Adrenal gland (tissue), 12 donors: ENCODE results near the gene SUV39H2. TPM values are rescaled to one million over a fixed set of nuclear protein-coding genes. Genes with fewer than 3 reads are reported as not detected.

Experiments
- DNase-seq, 7 donors: peaks; one replicate each; pipeline ENCODE4 v3.0.0-alpha.2; 2019 to 2020
- H3K27ac ChIP-seq, 5 donors: fragments of 200-600 bp; sonication (generic) in 4 of 5; 1 replicate in 3 of 5; 2 replicates in 2 of 5; pipeline versions ENCODE4 v1.5.1 to v1.8.0; 2016 to 2020; ENCODE audit warnings: mild to moderate bottlenecking in 1 of 5
- H3K27me3 ChIP-seq: fragments of 200-600 bp; 2 replicates; pipeline ENCODE4 v1.8.0; 2021
- H3K36me3 ChIP-seq, 2 donors: fragments of 200-600 bp; replicated peaks in 1 of 2; 1 replicate in 1 of 2; 2 replicates in 1 of 2; pipeline versions ENCODE4 v1.5.1 to v1.8.0; 2018 to 2022
- H3K4me1 ChIP-seq, 2 donors: fragments of 200-600 bp; replicated peaks in 1 of 2; 1 replicate in 1 of 2; 2 replicates in 1 of 2; pipeline versions ENCODE4 v1.5.1 to v1.8.0; 2018 to 2021
- H3K4me3 ChIP-seq, 4 donors: fragments of 200-600 bp; sonication (generic) in 3 of 4; one replicate each; pipeline ENCODE4 v1.5.1; 2016 to 2018
- H3K9me3 ChIP-seq, 3 donors: fragments of 200-600 bp; sonication (generic) in 1 of 3; replicated peaks in 1 of 3; 1 replicate in 2 of 3; 2 replicates in 1 of 3; pipeline versions ENCODE4 v1.5.1 to v1.8.0; 2016 to 2021
- POLR2A ChIP-seq, 2 donors: fragments of 450-650 bp; IDR thresholded peaks; one replicate each; pipeline ENCODE4 v1.6.1; 2017; ENCODE audit warnings: antibody characterized with exemption in 2 of 2, mild to moderate bottlenecking in 2 of 2, moderate library complexity in 1 of 2
- WGBS, 4 donors: extraction: QIAGEN DNeasy Blood & Tissue Kit in 2 of 4; methylation state at CpG; one replicate each; pipeline versions ENCODE4 v1.1.5 to v1.1.7; 2013 to 2017; 5-methylcytosine and 5-hydroxymethylcytosine counted together
- intact Hi-C, 2 donors: fragments of 100-400 bp; cut with DNase I; formaldehyde crosslinking; loops; one replicate each; pipeline versions ENCODE4 v1.14.1 to v1.15.0; 2022 to 2023
- polyA plus RNA-seq, 3 donors: library from polyadenylated mRNA; stranded (reverse); fragments of 200-250 nt in 2 of 3; fragments of 350-450 nt in 1 of 3; fragmentation: Illumina TruSeq in 1 of 3; extraction: RNeasy Lipid Tissue Mini Kit (QIAGEN cat#74804) in 1 of 3; gene quantifications; one replicate each; pipeline ENCODE4 v1.2.3, GENCODE V29; 2013 to 2014
- total RNA-seq, 9 donors: library from RNA; depleted of rRNA in 4 of 9; stranded (reverse); fragments of >200 nt in 4 of 9; fragments of 120-200 nt in 1 of 9; fragmentation: NEBNext Ultra II Directional in 1 of 9; extraction: Animal tissue kit (Norgen Biotek cat#: 25700) in 1 of 9; gene quantifications; one replicate each; pipeline versions ENCODE4 v1.1.0 to v1.2.4, GENCODE V29; 2013 to 2023
- TF ChIP-seq, protein P1 (sequence below), 6 experiments: fragments of 450-650 bp in 4 of 6; fragments of 200-600 bp in 2 of 6; sonication (generic) in 1 of 6; IDR thresholded peaks; 1 replicate in 5 of 6; 2 replicates in 1 of 6; pipeline versions ENCODE4 v1.5.1 to v1.8.0; 2016 to 2021; ENCODE audit warnings: antibody characterized with exemption in 6 of 6, mild to moderate bottlenecking in 2 of 6, moderate library complexity in 1 of 6
- donor health status: healthy with polysubstance abuse.
- donor health status: Bipolar disorder and iron deficiency.
- donor health status: DM: yes; HTN: yes; CAD: no.
- donor health status: DM: no; HTN: no; CAD: no.
- donor health status: DM: no; HTN: no; CAD: no.
- donor health status: DM: yes; HTN: yes; CAD: no.

Gene SUV39H2
- total and polyA plus RNA-seq, 12 donors, result 1.7 to 19.1 (median 6.4) TPM

- 55 to 64% (median 61%) methylated on average over 7 of the region's 7 CpGs for whole genome bisulfite sequencing, 4 donors
- intact Hi-C loops, result no loop called here
- H3K4me3 ChIP-seq, result peak overlapping the region in 1 of 4 donors; percentile 94
- no peak for TF ChIP-seq POLR2A (IDR thresholded peaks at IDR 0.05)
- TF ChIP-seq, protein P1, sequence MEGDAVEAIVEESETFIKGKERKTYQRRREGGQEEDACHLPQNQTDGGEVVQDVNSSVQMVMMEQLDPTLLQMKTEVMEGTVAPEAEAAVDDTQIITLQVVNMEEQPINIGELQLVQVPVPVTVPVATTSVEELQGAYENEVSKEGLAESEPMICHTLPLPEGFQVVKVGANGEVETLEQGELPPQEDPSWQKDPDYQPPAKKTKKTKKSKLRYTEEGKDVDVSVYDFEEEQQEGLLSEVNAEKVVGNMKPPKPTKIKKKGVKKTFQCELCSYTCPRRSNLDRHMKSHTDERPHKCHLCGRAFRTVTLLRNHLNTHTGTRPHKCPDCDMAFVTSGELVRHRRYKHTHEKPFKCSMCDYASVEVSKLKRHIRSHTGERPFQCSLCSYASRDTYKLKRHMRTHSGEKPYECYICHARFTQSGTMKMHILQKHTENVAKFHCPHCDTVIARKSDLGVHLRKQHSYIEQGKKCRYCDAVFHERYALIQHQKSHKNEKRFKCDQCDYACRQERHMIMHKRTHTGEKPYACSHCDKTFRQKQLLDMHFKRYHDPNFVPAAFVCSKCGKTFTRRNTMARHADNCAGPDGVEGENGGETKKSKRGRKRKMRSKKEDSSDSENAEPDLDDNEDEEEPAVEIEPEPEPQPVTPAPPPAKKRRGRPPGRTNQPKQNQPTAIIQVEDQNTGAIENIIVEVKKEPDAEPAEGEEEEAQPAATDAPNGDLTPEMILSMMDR (IDR thresholded peaks at IDR 0.05), result no peak
- H3K27ac ChIP-seq, result no peak overlapping the region
- no peaks in the 10 kb centered on the region for H3K27me3 ChIP-seq
- no peaks in the 10 kb centered on the region for H3K36me3 ChIP-seq
- peaks cover 0 to 30% of the 10 kb centered on the region in 2 donors for H3K4me1 ChIP-seq
- H3K9me3 ChIP-seq, result no peaks in the 10 kb centered on the region
- DNase-seq, result no peak
Measured at GRCh38 chr10:14880229-14880628, 1.6 kb downstream of the SUV39H2 start.

- TF ChIP-seq, protein P1 (IDR thresholded peaks at IDR 0.05), result no peak
- no peak for TF ChIP-seq POLR2A (IDR thresholded peaks at IDR 0.05)
- no peak for DNase-seq
- no peaks in the 10 kb centered on the region for H3K36me3 ChIP-seq
- intact Hi-C loops, result no loop called here
- WGBS, 4 donors, result 92 to 93% (median 92%) methylated on average over 3 of the region's 3 CpGs
- H3K9me3 ChIP-seq, result no peaks in the 10 kb centered on the region
- H3K27me3 ChIP-seq, result no peaks in the 10 kb centered on the region
- H3K4me1 ChIP-seq, result peaks cover 0 to 17% of the 10 kb centered on the region in 2 donors
- no peak overlapping the region for H3K27ac ChIP-seq
- no peak overlapping the region for H3K4me3 ChIP-seq
Measured at GRCh38 chr10:14884082-14884481, 5.4 kb downstream of the SUV39H2 start.

DNA sequence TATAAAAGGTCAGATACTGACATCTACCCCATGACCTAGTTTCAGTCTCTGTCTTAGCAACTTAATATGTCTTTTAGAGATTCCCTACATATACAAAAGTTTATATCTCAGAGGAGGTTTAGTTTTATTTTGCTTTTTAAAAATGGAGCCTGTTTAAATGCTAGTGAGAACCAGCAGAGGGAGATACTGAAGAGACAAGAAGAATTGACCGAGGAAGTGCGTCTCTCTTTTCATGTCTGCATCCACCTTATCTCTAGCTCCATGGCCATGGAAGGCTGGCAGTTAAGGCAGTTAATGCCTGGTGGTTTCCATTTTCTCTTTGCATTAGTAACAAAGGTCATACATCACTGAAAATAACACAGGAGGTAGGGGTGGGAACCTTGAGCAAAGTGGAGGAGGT lies 10.7 kb downstream of the SUV39H2 start:
- no peak for DNase-seq
- no peak overlapping the region for H3K4me3 ChIP-seq
- peaks cover 0 to 5% of the 10 kb centered on the region in 2 donors for H3K4me1 ChIP-seq
- TF ChIP-seq, protein P1 (IDR thresholded peaks at IDR 0.05), result peak in 5 of 6 experiments; percentile 30 to 44 (median 37)
- no peak for TF ChIP-seq POLR2A (IDR thresholded peaks at IDR 0.05)
- intact Hi-C loops, result no loop called here
- no peak overlapping the region for H3K27ac ChIP-seq
- no peaks in the 10 kb centered on the region for H3K36me3 ChIP-seq
- no peaks in the 10 kb centered on the region for H3K27me3 ChIP-seq
- H3K9me3 ChIP-seq, result no peaks in the 10 kb centered on the region
- WGBS, 4 donors, result 37 to 56% (median 45%) methylated on average over 2 of the region's 2 CpGs

DNA sequence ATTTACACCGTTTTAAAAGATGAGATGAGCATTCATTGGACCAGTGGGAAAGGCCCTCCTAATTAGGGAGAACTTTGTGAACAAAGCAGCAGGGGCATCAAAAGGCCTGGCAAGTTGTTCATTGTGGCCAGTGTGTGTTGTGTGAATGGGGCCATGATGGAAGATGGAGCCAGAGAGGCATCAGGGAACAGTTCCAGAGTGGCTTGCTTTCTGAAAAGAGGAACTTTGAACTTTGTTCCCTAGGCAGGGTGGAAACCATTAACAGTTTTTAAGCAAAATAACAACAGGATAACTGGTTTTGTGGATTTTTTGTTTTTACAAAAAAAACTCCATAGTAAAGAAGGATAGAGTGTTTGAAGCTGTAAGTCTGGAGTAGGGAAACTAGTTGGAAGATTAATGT lies 12.5 kb downstream of the SUV39H2 start:
- 88 to 98% (median 95%) methylated on average over 1 of the region's 1 CpG for WGBS, 4 donors
- Histone ChIP-seq H3K36me3 (no peaks in the 10 kb centered on the region), H3K4me3 (no peak overlapping the region), H3K4me1 (no peaks in the 10 kb centered on the region), H3K9me3 (no peaks in the 10 kb centered on the region), H3K27ac (no peak overlapping the region), H3K27me3 (no peaks in the 10 kb centered on the region)
- intact Hi-C loops, result no loop called here
- no peak for DNase-seq
- no peak for TF ChIP-seq POLR2A (IDR thresholded peaks at IDR 0.05)

GRCh38 chr10:14904316-14904732 lies 25.7 kb downstream of the SUV39H2 start:
- 32 to 48% (median 39%) methylated on average over 1 of the region's 1 CpG for WGBS, 4 donors
- H3K36me3 ChIP-seq, result peaks cover 0 to 9% of the 10 kb centered on the region in 2 donors
- DNase-seq, result peak in 2 of 7 donors; percentile 16 to 28

More at GRCh38 chr10:14904316-14904732, 25.7 kb downstream of the SUV39H2 start:
- Histone ChIP-seq H3K4me3 (no peak overlapping the region), H3K27ac (no peak overlapping the region), H3K9me3 (no peaks in the 10 kb centered on the region), H3K4me1 (no peaks in the 10 kb centered on the region), H3K27me3 (no peaks in the 10 kb centered on the region)
- intact Hi-C loops, result no loop called here
- no peak for TF ChIP-seq POLR2A (IDR thresholded peaks at IDR 0.05)
- TF ChIP-seq, protein P1 (IDR thresholded peaks at IDR 0.05), result peak; percentile 31 to 66 (median 42)
